Thoracic aorta (tissue), 2 donors: ENCODE data around the gene PPA1. TPM values are rescaled to one million over a fixed set of nuclear protein-coding genes. Genes with fewer than 3 reads are reported as not detected.

Experiments
- ATAC-seq: fragments of 150-250 bp; one replicate; pipeline ENCODE4 v1.8.0; 2017; ENCODE audit warnings: low read depth; ENCODE audit not compliant: insufficient number of reproducible peaks, low FRiP score
- DNase-seq: peaks from one replicate; pipeline ENCODE4 v3.0.0-alpha.2; 2020; ENCODE audit warnings: low spot score
- H3K27ac ChIP-seq, 2 donors: fragments of 200-600 bp; sonication (generic); 1 replicate in 1 of 2; 2 replicates in 1 of 2; pipeline ENCODE4 v1.5.1; 2016; ENCODE audit warnings: mild to moderate bottlenecking in 2 of 2, moderate library complexity in 2 of 2
- H3K27me3 ChIP-seq: fragments of 200-600 bp; sonication (generic); replicated peaks from 2 replicates; pipeline ENCODE4 v1.6.0; 2016; ENCODE audit warnings: mild to moderate bottlenecking; ENCODE audit not compliant: insufficient read depth
- H3K36me3 ChIP-seq: fragments of 200-600 bp; sonication (generic); one replicate; pipeline ENCODE4 v1.5.1; 2016
- H3K4me1 ChIP-seq, 2 donors: fragments of 200-600 bp; sonication (generic); 1 replicate in 1 of 2; 2 replicates in 1 of 2; pipeline versions ENCODE4 v1.5.1 to v1.6.0; 2016; ENCODE audit warnings: low read depth in 2 of 2, mild to moderate bottlenecking in 1 of 2; ENCODE audit not compliant: control insufficient read depth in 1 of 2
- H3K4me3 ChIP-seq: fragments of 200-600 bp; sonication (generic); 2 replicates; pipeline ENCODE4 v1.5.1; 2016; ENCODE audit warnings: mild to moderate bottlenecking
- H3K9me3 ChIP-seq: fragments of 200-600 bp; sonication (generic); 2 replicates; pipeline ENCODE4 v1.5.1; 2016
- total RNA-seq, 2 donors: library from RNA; depleted of rRNA; stranded (reverse); fragments of >200 nt; gene quantifications; one replicate each; pipeline versions ENCODE4 v1.1.0 to v1.2.3, GENCODE V29; 2016
- TF ChIP-seq, protein P1 (sequence below): fragments of 200-600 bp; sonication (generic); IDR thresholded peaks from one replicate; pipeline ENCODE4 v1.5.1; 2019; ENCODE audit warnings: antibody characterized with exemption

Gene PPA1
- total RNA-seq, 2 donors from 2014 or later, result 55.9 to 76.1 TPM

GRCh38 chr10:70198696-70199466 is 34.3 kb downstream of the PPA1 start:
- H3K36me3 ChIP-seq, result peaks cover 31% of the 10 kb centered on the region
- no peak overlapping the region for H3K27ac ChIP-seq
- no peak for DNase-seq
- TF ChIP-seq, protein P1, sequence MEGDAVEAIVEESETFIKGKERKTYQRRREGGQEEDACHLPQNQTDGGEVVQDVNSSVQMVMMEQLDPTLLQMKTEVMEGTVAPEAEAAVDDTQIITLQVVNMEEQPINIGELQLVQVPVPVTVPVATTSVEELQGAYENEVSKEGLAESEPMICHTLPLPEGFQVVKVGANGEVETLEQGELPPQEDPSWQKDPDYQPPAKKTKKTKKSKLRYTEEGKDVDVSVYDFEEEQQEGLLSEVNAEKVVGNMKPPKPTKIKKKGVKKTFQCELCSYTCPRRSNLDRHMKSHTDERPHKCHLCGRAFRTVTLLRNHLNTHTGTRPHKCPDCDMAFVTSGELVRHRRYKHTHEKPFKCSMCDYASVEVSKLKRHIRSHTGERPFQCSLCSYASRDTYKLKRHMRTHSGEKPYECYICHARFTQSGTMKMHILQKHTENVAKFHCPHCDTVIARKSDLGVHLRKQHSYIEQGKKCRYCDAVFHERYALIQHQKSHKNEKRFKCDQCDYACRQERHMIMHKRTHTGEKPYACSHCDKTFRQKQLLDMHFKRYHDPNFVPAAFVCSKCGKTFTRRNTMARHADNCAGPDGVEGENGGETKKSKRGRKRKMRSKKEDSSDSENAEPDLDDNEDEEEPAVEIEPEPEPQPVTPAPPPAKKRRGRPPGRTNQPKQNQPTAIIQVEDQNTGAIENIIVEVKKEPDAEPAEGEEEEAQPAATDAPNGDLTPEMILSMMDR, result no peak
- H3K4me1 ChIP-seq, result peaks cover 0 to 5% of the 10 kb centered on the region in 2 donors
- H3K4me3 ChIP-seq, result no peak overlapping the region
- H3K9me3 ChIP-seq, result no peaks in the 10 kb centered on the region
- no peaks in the 10 kb centered on the region for H3K27me3 ChIP-seq
- no peak for ATAC-seq

DNA sequence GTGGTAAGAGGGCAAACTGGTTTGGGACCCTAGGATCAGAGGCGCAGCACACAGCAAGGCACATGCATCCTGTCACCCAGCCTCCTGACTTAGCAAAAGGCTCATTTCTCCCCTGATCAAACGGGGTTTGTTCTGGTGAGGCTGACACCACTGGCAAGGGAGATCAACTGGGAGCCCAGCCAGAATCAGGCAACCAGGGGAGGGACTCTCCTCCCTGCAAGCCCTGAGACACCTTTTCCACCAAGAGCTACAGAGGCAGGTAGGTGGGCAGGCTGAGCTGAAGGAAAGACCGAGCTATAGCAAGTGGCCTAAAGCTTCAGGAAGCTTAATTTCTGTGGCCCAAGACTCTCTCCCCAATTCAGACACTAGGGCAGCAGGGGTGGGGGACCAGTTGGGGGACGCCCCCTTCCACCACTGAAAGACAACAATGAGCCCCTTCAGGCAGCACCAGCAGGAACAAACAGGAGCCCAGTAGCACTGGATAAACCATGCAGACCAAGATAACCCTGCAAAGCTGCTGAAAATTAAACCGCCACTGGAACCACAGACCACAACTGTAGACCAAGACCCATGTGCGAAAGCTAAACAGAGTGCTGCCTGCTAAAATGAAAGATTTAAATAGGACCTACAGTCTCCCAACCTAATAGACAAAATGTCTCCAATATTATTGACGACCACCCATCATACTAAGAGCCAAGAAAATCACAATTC is 35.8 kb downstream of the PPA1 start:
- TF ChIP-seq, protein P1, result no peak
- Histone ChIP-seq H3K27me3 (no peaks in the 10 kb centered on the region), H3K4me1 (peaks cover 5% of the 10 kb centered on the region in 2 donors), H3K4me3 (no peak overlapping the region), H3K36me3 (peaks cover 23% of the 10 kb centered on the region), H3K27ac (no peak overlapping the region), H3K9me3 (no peaks in the 10 kb centered on the region)
- ATAC-seq, result no peak
- no peak for DNase-seq

DNA sequence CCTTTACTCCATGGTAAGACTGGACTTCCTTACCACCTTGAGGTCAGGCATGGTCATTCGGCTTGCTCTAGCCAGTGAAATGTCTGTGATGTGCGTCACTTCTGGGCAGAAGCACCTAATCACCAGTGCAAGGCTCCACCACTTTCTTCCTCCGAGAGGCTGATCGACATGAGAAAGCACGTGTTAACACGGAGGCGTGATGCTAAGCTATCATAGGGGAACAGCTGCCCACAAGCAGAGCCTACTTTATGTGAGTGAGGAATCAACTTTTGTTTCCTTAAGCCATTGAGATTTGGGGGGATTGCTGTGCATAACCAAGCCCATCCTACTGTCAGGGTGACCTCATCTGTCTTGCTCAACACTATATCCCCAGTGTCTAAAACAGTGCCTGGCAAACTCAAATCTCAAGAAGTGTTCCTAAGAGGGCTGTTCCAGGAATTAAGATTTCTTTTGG is 39.8 kb downstream of the PPA1 start:
- no peaks in the 10 kb centered on the region for H3K27me3 ChIP-seq
- no peak overlapping the region for H3K4me3 ChIP-seq
- TF ChIP-seq, protein P1, result no peak
- no peaks in the 10 kb centered on the region for H3K9me3 ChIP-seq
- peaks cover 5 to 7% of the 10 kb centered on the region in 2 donors for H3K4me1 ChIP-seq
- peaks cover 1% of the 10 kb centered on the region for H3K36me3 ChIP-seq
- H3K27ac ChIP-seq, result no peak overlapping the region
- DNase-seq (no peak), ATAC-seq (no peak)

- no peaks in the 10 kb centered on the region for H3K9me3 ChIP-seq
- no peaks in the 10 kb centered on the region for H3K36me3 ChIP-seq
- no peak for ATAC-seq
- TF ChIP-seq, protein P1, result no peak
- H3K4me1 ChIP-seq, result peaks cover 5 to 7% of the 10 kb centered on the region in 2 donors
- DNase-seq, result no peak
- no peak overlapping the region for H3K27ac ChIP-seq
- H3K27me3 ChIP-seq, result no peaks in the 10 kb centered on the region
- no peak overlapping the region for H3K4me3 ChIP-seq
Measured at GRCh38 chr10:70192326-70192968, 40.8 kb downstream of the PPA1 start.

GRCh38 chr10:70191972-70192305 is 41.3 kb downstream of the PPA1 start:
- Histone ChIP-seq H3K27me3 (no peaks in the 10 kb centered on the region), H3K4me3 (no peak overlapping the region), H3K36me3 (no peaks in the 10 kb centered on the region), H3K4me1 (peaks cover 5 to 7% of the 10 kb centered on the region in 2 donors), H3K9me3 (no peaks in the 10 kb centered on the region), H3K27ac (no peak overlapping the region)
- ATAC-seq (no peak), DNase-seq (no peak)
- TF ChIP-seq, protein P1, result no peak
